ENCODE measurements around the gene DTNB. TPM values are rescaled to one million over a fixed set of nuclear protein-coding genes. Genes with fewer than 3 reads are reported as not detected.

DTNB gene
- total RNA-seq, 3 donors from 2014 or later = 4.8 to 8.8 (median 7.2) TPM

- no peaks in the 10 kb centered on the region for H3K36me3 ChIP-seq (ENCODE audit: low read depth)
- TF ChIP-seq, protein P1, sequence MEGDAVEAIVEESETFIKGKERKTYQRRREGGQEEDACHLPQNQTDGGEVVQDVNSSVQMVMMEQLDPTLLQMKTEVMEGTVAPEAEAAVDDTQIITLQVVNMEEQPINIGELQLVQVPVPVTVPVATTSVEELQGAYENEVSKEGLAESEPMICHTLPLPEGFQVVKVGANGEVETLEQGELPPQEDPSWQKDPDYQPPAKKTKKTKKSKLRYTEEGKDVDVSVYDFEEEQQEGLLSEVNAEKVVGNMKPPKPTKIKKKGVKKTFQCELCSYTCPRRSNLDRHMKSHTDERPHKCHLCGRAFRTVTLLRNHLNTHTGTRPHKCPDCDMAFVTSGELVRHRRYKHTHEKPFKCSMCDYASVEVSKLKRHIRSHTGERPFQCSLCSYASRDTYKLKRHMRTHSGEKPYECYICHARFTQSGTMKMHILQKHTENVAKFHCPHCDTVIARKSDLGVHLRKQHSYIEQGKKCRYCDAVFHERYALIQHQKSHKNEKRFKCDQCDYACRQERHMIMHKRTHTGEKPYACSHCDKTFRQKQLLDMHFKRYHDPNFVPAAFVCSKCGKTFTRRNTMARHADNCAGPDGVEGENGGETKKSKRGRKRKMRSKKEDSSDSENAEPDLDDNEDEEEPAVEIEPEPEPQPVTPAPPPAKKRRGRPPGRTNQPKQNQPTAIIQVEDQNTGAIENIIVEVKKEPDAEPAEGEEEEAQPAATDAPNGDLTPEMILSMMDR (IDR thresholded peaks at IDR 0.05) = no peak
- H3K4me1 ChIP-seq (ENCODE audit: low read depth) = no peaks in the 10 kb centered on the region
- H3K4me3 ChIP-seq = no peak overlapping the region
- ATAC-seq (no peak), DNase-seq (no peak)
- H3K9me3 ChIP-seq = no peaks in the 10 kb centered on the region
- intact Hi-C loops (cut with DNase I, micrococcal nuclease) = no loop called here
Observed at GRCh38 chr2:25441353-25441752, 232.0 kb downstream of the DTNB start.

- TF ChIP-seq, protein P1 (IDR thresholded peaks at IDR 0.05) = no peak
- Histone ChIP-seq H3K4me3 (no peak overlapping the region), H3K9me3 (no peaks in the 10 kb centered on the region), H3K36me3 (ENCODE audit: low read depth) (no peaks in the 10 kb centered on the region), H3K4me1 (ENCODE audit: low read depth) (no peaks in the 10 kb centered on the region)
- ATAC-seq = no peak
- intact Hi-C loops (cut with DNase I, micrococcal nuclease) = no loop called here
- DNase-seq = no peak
Observed at GRCh38 chr2:25438793-25439192, 234.6 kb downstream of the DTNB start.

- no peak for ATAC-seq
- H3K9me3 ChIP-seq = no peaks in the 10 kb centered on the region
- TF ChIP-seq, protein P1 (IDR thresholded peaks at IDR 0.05) = no peak
Observed at GRCh38 chr2:25437881-25438662, 235.3 kb downstream of the DTNB start.

DNA sequence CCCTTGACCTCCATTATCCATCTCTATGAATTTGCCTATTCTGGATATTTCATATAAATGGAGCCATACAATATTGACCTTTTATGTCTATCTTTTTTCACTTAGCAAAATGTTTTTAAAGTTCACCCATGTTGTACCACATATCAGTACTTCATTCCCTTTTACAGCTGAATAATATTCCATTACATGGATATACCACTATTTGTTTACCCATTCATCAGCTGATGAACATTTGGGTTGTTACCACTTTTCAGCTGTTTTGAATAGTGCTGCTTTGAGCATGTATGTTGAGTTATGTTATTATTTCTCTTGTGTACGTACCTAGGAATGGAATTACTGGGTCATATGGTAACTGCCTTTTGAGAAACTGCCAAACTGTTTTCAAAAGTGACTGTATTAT is 238.0 kb downstream of the DTNB start:
- intact Hi-C loops (cut with DNase I, micrococcal nuclease) = no loop called here
- no peak for ATAC-seq
- no peaks in the 10 kb centered on the region for H3K9me3 ChIP-seq
- TF ChIP-seq, protein P1 (IDR thresholded peaks at IDR 0.05) = no peak
- no peaks in the 10 kb centered on the region for H3K4me1 ChIP-seq (ENCODE audit: low read depth)
- H3K4me3 ChIP-seq = no peak overlapping the region
- H3K36me3 ChIP-seq (ENCODE audit: low read depth) = no peaks in the 10 kb centered on the region
- no peak for DNase-seq

More at GRCh38 chr2:25437881-25438662, 235.3 kb downstream of the DTNB start:
- no peaks in the 10 kb centered on the region for H3K4me1 ChIP-seq (ENCODE audit: low read depth)
- H3K4me3 ChIP-seq = no peak overlapping the region
- DNase-seq = no peak
- intact Hi-C loops (cut with DNase I, micrococcal nuclease) = no loop called here
- no peaks in the 10 kb centered on the region for H3K36me3 ChIP-seq (ENCODE audit: low read depth)

GRCh38 chr2:25431604-25432003 is 241.8 kb downstream of the DTNB start:
- ATAC-seq (peak; percentile 31), DNase-seq (no peak)
- TF ChIP-seq, protein P1 (IDR thresholded peaks at IDR 0.05) = no peak
- Histone ChIP-seq H3K4me1 (ENCODE audit: low read depth) (no peaks in the 10 kb centered on the region), H3K9me3 (no peaks in the 10 kb centered on the region), H3K4me3 (no peak overlapping the region), H3K36me3 (ENCODE audit: low read depth) (no peaks in the 10 kb centered on the region)
- intact Hi-C loops (cut with DNase I, micrococcal nuclease) = no loop called here
